H1 (cell line): Measurements from ENCODE around the gene UGT1A7. TPM values are rescaled to one million over a fixed set of nuclear protein-coding genes. Genes with fewer than 3 reads are reported as not detected.

Source experiments
- CTCF ChIA-PET: fragments of 300-600 bp; sonication (Branson Sonifier 250); formaldehyde crosslinking; loops from one replicate; lab custom pipeline; 2021; ENCODE audit not compliant: partially characterized antibody; lab: Charles Lee
- POLR2A ChIA-PET: fragments of 300-600 bp; sonication (Branson Sonifier 250); formaldehyde crosslinking; loops from one replicate; lab custom pipeline; 2021; ENCODE audit warnings: inconsistent platforms; ENCODE audit not compliant: partially characterized antibody; lab: Charles Lee
- DNase-seq, 2 experiments: peaks; one replicate each; pipeline versions ENCODE4 v3.0.0 to v3.0.0-alpha.2; 2010 to 2022; ENCODE audit warnings: low spot score in 2 of 2, low read depth in 1 of 2, mixed read lengths in 1 of 2
- FAIRE-seq: peaks from 2 replicates; lab custom pipeline; 2011; peaks lifted over from hg19 to GRCh38; lab: Jason Lieb, UNC
- H2AFZ ChIP-seq: 2 replicates; pipeline ENCODE4 v1.8.1; 2012; ENCODE audit warnings: low read length, inconsistent platforms
- H2AK5ac ChIP-seq: 2 replicates; pipeline ENCODE4 v1.6.1; 2013; ENCODE audit warnings: low read depth, low read length
- H2BK120ac ChIP-seq: replicated peaks from 2 replicates; pipeline ENCODE3; 2013; ENCODE audit warnings: low read depth, low read length, inconsistent platforms
- H2BK12ac ChIP-seq: 2 replicates; pipeline ENCODE4 v1.6.1; 2013; ENCODE audit warnings: low read depth, low read length
- H2BK15ac ChIP-seq: 2 replicates; pipeline ENCODE4 v1.6.1; 2013; ENCODE audit warnings: low read length
- H2BK20ac ChIP-seq: 2 replicates; pipeline ENCODE4 v1.6.1; 2013; ENCODE audit warnings: low read length
- H2BK5ac ChIP-seq: 2 replicates; pipeline ENCODE4 v1.6.1; 2013; ENCODE audit warnings: low read depth, low read length
- H3K14ac ChIP-seq: 2 replicates; pipeline ENCODE4 v1.6.1; 2013; ENCODE audit warnings: inconsistent platforms; ENCODE audit not compliant: insufficient read length
- H3K18ac ChIP-seq: 2 replicates; pipeline ENCODE4 v1.6.1; 2013; ENCODE audit warnings: low read length; ENCODE audit errors: extremely low read depth
- H3K23ac ChIP-seq: 2 replicates; pipeline ENCODE4 v1.6.1; 2013; ENCODE audit warnings: inconsistent platforms; ENCODE audit not compliant: insufficient read length
- H3K23me2 ChIP-seq: 2 replicates; pipeline ENCODE4 v1.6.1; 2013; ENCODE audit warnings: low read depth, low read length
- H3K27ac ChIP-seq: 2 replicates; pipeline ENCODE4 v1.6.1; 2011; ENCODE audit warnings: low read depth, low read length, inconsistent platforms
- H3K27me3 ChIP-seq, 4 experiments: replicated peaks in 1 of 4; 1 replicate in 1 of 4; 2 replicates in 3 of 4; pipeline versions ENCODE4 v1.6.1 to v1.8.1; 2011 to 2013; ENCODE audit warnings: low read length in 3 of 4, mild to moderate bottlenecking in 3 of 4, inconsistent platforms in 2 of 4, mixed read lengths in 2 of 4, moderate library complexity in 1 of 4; ENCODE audit not compliant: control insufficient read depth in 3 of 4, insufficient read depth in 3 of 4; ENCODE audit errors: extremely low read depth in 1 of 4
- H3K36me3 ChIP-seq, 4 experiments: 2 replicates each; pipeline versions ENCODE4 v1.6.1 to v1.8.1; 2011 to 2013; ENCODE audit warnings: mild to moderate bottlenecking in 4 of 4, low read length in 3 of 4, moderate library complexity in 2 of 4, control low read depth in 1 of 4, inconsistent platforms in 1 of 4; ENCODE audit not compliant: insufficient read depth in 4 of 4, control insufficient read depth in 2 of 4
- H3K4ac ChIP-seq: replicated peaks from 2 replicates; pipeline ENCODE3; 2013; ENCODE audit warnings: low read length, low read depth, mixed read lengths, inconsistent platforms; ENCODE audit not compliant: insufficient read length
- H3K4me1 ChIP-seq, 4 experiments: replicated peaks in 1 of 4; 1 replicate in 1 of 4; 2 replicates in 3 of 4; pipeline versions ENCODE4 v1.6.1 to v1.8.1; 2011 to 2013; ENCODE audit warnings: low read length in 3 of 4, inconsistent platforms in 2 of 4, mixed read lengths in 1 of 4; ENCODE audit not compliant: insufficient read depth in 4 of 4, control insufficient read depth in 3 of 4
- H3K4me2 ChIP-seq, 2 experiments: 2 replicates each; pipeline versions ENCODE4 v1.6.1 to v1.8.1; 2011 to 2013; ENCODE audit warnings: low read depth in 2 of 2, low read length in 2 of 2, control low read depth in 1 of 2, inconsistent platforms in 1 of 2, mild to moderate bottlenecking in 1 of 2; ENCODE audit not compliant: insufficient read depth in 1 of 2
- H3K4me3 ChIP-seq, 4 experiments: fragments of 200-600, 300-600 bp in 1 of 4; sonication (generic), shearing (Covaris generic), sonication (Bioruptor Twin) in 1 of 4; 2 replicates each; pipeline versions ENCODE4 v1.5.1 to v1.8.1; 2011 to 2016; ENCODE audit warnings: low read length in 4 of 4, low read depth in 3 of 4, control low read depth in 2 of 4, inconsistent platforms in 2 of 4, mild to moderate bottlenecking in 2 of 4, mixed read lengths in 1 of 4, moderate library complexity in 1 of 4; ENCODE audit not compliant: insufficient read depth in 2 of 4; ENCODE audit errors: extremely low read depth in 1 of 4
- H3K56ac ChIP-seq: replicated peaks from 2 replicates; pipeline ENCODE3; 2013; ENCODE audit warnings: low read depth, mild to moderate bottlenecking, mixed read lengths, low read length, inconsistent platforms; ENCODE audit not compliant: insufficient read length
- H3K79me1 ChIP-seq: 2 replicates; pipeline ENCODE4 v1.6.1; 2013; ENCODE audit warnings: low read depth, low read length, control low read depth
- H3K79me2 ChIP-seq, 2 experiments: 2 replicates each; pipeline versions ENCODE4 v1.6.1 to v1.8.1; 2012 to 2013; ENCODE audit warnings: low read length in 2 of 2, mild to moderate bottlenecking in 2 of 2, inconsistent platforms in 1 of 2; ENCODE audit not compliant: insufficient read depth in 2 of 2, control insufficient read depth in 1 of 2
- H3K9ac ChIP-seq, 4 experiments: replicated peaks in 1 of 4; 1 replicate in 1 of 4; 2 replicates in 3 of 4; pipeline versions ENCODE4 v1.6.1 to v1.8.1; 2011 to 2013; ENCODE audit warnings: low read depth in 3 of 4, low read length in 3 of 4, control low read depth in 2 of 4, mild to moderate bottlenecking in 2 of 4, moderate library complexity in 2 of 4, inconsistent platforms in 1 of 4; ENCODE audit errors: extremely low read depth in 1 of 4
- H3K9me3 ChIP-seq, 2 experiments: 2 replicates each; pipeline versions ENCODE4 v1.6.1 to v1.8.1; 2012 to 2013; ENCODE audit warnings: mild to moderate bottlenecking in 2 of 2, moderate library complexity in 2 of 2, control low read depth in 1 of 2, inconsistent platforms in 1 of 2, low read depth in 1 of 2, low read length in 1 of 2, mixed read lengths in 1 of 2; ENCODE audit not compliant: insufficient read depth in 2 of 2
- H4K20me1 ChIP-seq, 2 experiments: replicated peaks in 1 of 2; 2 replicates each; pipeline versions ENCODE3 to v1.8.1; 2011 to 2013; ENCODE audit warnings: inconsistent platforms in 2 of 2, low read length in 2 of 2, mild to moderate bottlenecking in 1 of 2; ENCODE audit not compliant: insufficient read depth in 2 of 2, control insufficient read depth in 1 of 2
- H4K5ac ChIP-seq: 2 replicates; pipeline ENCODE4 v1.6.1; 2013; ENCODE audit warnings: low read length, low read depth, mixed read lengths, inconsistent platforms; ENCODE audit not compliant: insufficient read length
- H4K8ac ChIP-seq: 2 replicates; pipeline ENCODE4 v1.8.0; 2013; ENCODE audit warnings: mild to moderate bottlenecking, moderate library complexity, low read length, inconsistent platforms; ENCODE audit not compliant: insufficient read depth; ENCODE audit errors: extremely low read depth
- H4K91ac ChIP-seq: replicated peaks from 2 replicates; pipeline ENCODE3; 2013; ENCODE audit warnings: low read length, mixed read lengths, inconsistent platforms; ENCODE audit not compliant: insufficient read length
- ATF2 ChIP-seq: IDR thresholded peaks from 2 replicates; pipeline ENCODE4 v1.6.1; 2012; ENCODE audit warnings: low read length, inconsistent platforms
- CBX5 ChIP-seq: fragments of 300-800, 300-1000 bp; sonication (generic); IDR thresholded peaks from 2 replicates; pipeline ENCODE4 v1.7.1; 2016; ENCODE audit warnings: antibody characterized with exemption, low read length, low read depth
- CEBPB ChIP-seq: IDR thresholded peaks from 2 replicates; pipeline ENCODE4 v1.6.1; 2012; ENCODE audit warnings: low read depth, low read length
- CHD2 ChIP-seq: IDR thresholded peaks from 2 replicates; pipeline ENCODE4 v1.6.1; 2012; ENCODE audit warnings: low read length, improper control_type of control experiment
- CREB1 ChIP-seq: IDR thresholded peaks from 2 replicates; pipeline ENCODE4 v1.6.1; 2012; ENCODE audit warnings: inconsistent platforms
- EZH2 ChIP-seq: fragments of 200-600 bp; sonication (generic); IDR thresholded peaks from 2 replicates; pipeline ENCODE4 v1.7.1; 2012; ENCODE audit warnings: low read depth, mild to moderate bottlenecking, moderate library complexity, low read length, inconsistent platforms; ENCODE audit not compliant: severe bottlenecking
- RAD21 ChIP-seq, 2 experiments: IDR thresholded peaks in 1 of 2; conservative IDR thresholded peaks in 1 of 2; 2 replicates each; pipeline ENCODE4 v1.6.1; 2011; ENCODE audit warnings: low read depth in 2 of 2, low read length in 2 of 2, improper control_type of control experiment in 1 of 2, inconsistent platforms in 1 of 2, mild to moderate bottlenecking in 1 of 2, moderate library complexity in 1 of 2
- RBBP5 ChIP-seq: IDR thresholded peaks from 2 replicates; pipeline ENCODE4 v1.7.1; 2012; ENCODE audit warnings: low read depth, mild to moderate bottlenecking, inconsistent platforms, low read length, moderate library complexity, borderline replicate concordance
- RFX5 ChIP-seq: IDR thresholded peaks from 2 replicates; pipeline ENCODE4 v1.6.1; 2011; ENCODE audit warnings: low read depth, low read length, improper control_type of control experiment, borderline replicate concordance
- RXRA ChIP-seq: IDR thresholded peaks from 2 replicates; pipeline ENCODE4 v1.6.1; 2011; ENCODE audit warnings: low read depth, mild to moderate bottlenecking, low read length, moderate library complexity; ENCODE audit not compliant: insufficient read depth
- SIN3A ChIP-seq, 2 experiments: IDR thresholded peaks in 1 of 2; conservative IDR thresholded peaks in 1 of 2; 2 replicates each; pipeline ENCODE4 v1.6.1; 2011 to 2012; ENCODE audit warnings: low read length in 2 of 2, improper control_type of control experiment in 1 of 2, low read depth in 1 of 2, mild to moderate bottlenecking in 1 of 2
- TEAD4 ChIP-seq: IDR thresholded peaks from 2 replicates; pipeline ENCODE4 v1.6.1; 2012; ENCODE audit warnings: low read depth, low read length, inconsistent platforms, mixed read lengths
- YY1 ChIP-seq: IDR thresholded peaks from 2 replicates; pipeline ENCODE4 v1.6.1; 2011; ENCODE audit warnings: low read depth, mild to moderate bottlenecking, low read length
- WGBS, 2 experiments: shearing (Covaris generic) in 1 of 2; methylation state at CpG; one replicate each; pipeline versions ENCODE4 v1.1.6 to v1.1.7; 2013 to 2015; ENCODE audit warnings: low lambda C conversion rate in 2 of 2, mixed read lengths in 2 of 2, inconsistent platforms in 1 of 2, low coverage in 1 of 2, missing lambda C conversion rate in 1 of 2; ENCODE audit not compliant: insufficient replicate concordance in 2 of 2, insufficient coverage in 1 of 2, insufficient read length in 1 of 2; ENCODE audit errors: extremely low coverage in 1 of 2, missing lambda C conversion rate in 1 of 2; 5-methylcytosine and 5-hydroxymethylcytosine counted together
- polyA plus RNA-seq, 7 experiments: library from polyadenylated mRNA; depleted of rRNA in 3 of 7; stranded (reverse) in 5 of 7; unstranded in 2 of 7; fragments of >200 nt in 5 of 7; fragments of 200-250 nt in 2 of 7; gene quantifications; 1 replicate in 5 of 7; 2 replicates in 1 of 7; 4 replicates in 1 of 7; pipeline versions ENCODE4 v1.2.1 to v1.2.3, GENCODE V29; 2011 to 2013; ENCODE audit warnings: missing spikeins in 2 of 7, mixed read lengths in 2 of 7
- total RNA-seq: library from RNA; stranded (reverse); fragmentation: NEBNext Ultra II Directional; extraction: Animal tissue kit (Norgen Biotek cat#: 25700); gene quantifications from 2 replicates; pipeline ENCODE4 v1.2.1, GENCODE V29; 2021

Gene UGT1A7
- total and polyA plus RNA-seq, 2 of the 8 experiments (the other 6 are each of a cell fraction or from before 2014, with no cell fraction given): not detected

- no peak for FAIRE-seq
- Histone ChIP-seq H4K8ac (no peak overlapping the region), H3K23ac (no peak overlapping the region), H3K9ac (no peak overlapping the region), H4K20me1 (no peaks in the 10 kb centered on the region), H3K27me3 (no peaks in the 10 kb centered on the region), H3K23me2 (peaks cover 2% of the 10 kb centered on the region; the same call in 1 of the 2 replicates), H2AK5ac (no peak overlapping the region), H3K14ac (no peak overlapping the region), H3K27ac (no peak overlapping the region), H3K4me3 (no peak overlapping the region), H2BK120ac (no peak overlapping the region), H3K18ac (no peak overlapping the region), H2BK5ac (no peak overlapping the region), H2BK12ac (no peak overlapping the region), H3K56ac (no peak overlapping the region), H4K5ac (no peak overlapping the region), H2AFZ (no peak overlapping the region), H3K79me1 (no peaks in the 10 kb centered on the region), H3K79me2 (no peaks in the 10 kb centered on the region), H3K4me2 (no peak overlapping the region), H3K36me3 (no peaks in the 10 kb centered on the region), H2BK20ac (no peak overlapping the region), H3K4me1 (no peaks in the 10 kb centered on the region), H4K91ac (no peak overlapping the region), H3K9me3 (peaks cover 7 to 17% of the 10 kb centered on the region in 2 experiments; a peak in 3 of 4 replicates), H2BK15ac (no peak overlapping the region), H3K4ac (no peak overlapping the region)
- no peak for DNase-seq
- 94% methylated on average over 5 of the region's 5 CpGs; no CpG with 5 or more reads in 1 of the 2 experiments for WGBS, 2 experiments
- ChIA-PET POLR2A (no interaction called here), CTCF (no interaction called here)
- no peak for TF ChIP-seq CHD2
- no peak for TF ChIP-seq TEAD4
- no peak for TF ChIP-seq RXRA
- no peak for TF ChIP-seq RAD21 (IDR thresholded peaks at IDR 0.05 in 1 of 2, conservative IDR thresholded peaks at IDR 0.05 in 1 of 2; ENCODE audit: low read depth in 2 of 2, low read length in 2 of 2)
- no peak for TF ChIP-seq ATF2
- no peak for TF ChIP-seq CBX5
- no peak for TF ChIP-seq EZH2
- no peak for TF ChIP-seq RBBP5
- no peak for TF ChIP-seq SIN3A (conservative IDR thresholded peaks at IDR 0.05 in 1 of 2, IDR thresholded peaks at IDR 0.05 in 1 of 2; ENCODE audit: low read depth in 1 of 2, low read length in 2 of 2)
- no peak for TF ChIP-seq CEBPB
- no peak for TF ChIP-seq YY1
- TF ChIP-seq CREB1: no peak
- no peak for TF ChIP-seq RFX5
Measured at GRCh38 chr2:233773854-233774253, 92.2 kb downstream of the UGT1A7 start.
